Bladder microvascular endothelial cell (primary cell): ENCODE measurements around the gene APOOL. TPM values are rescaled to one million over a fixed set of nuclear protein-coding genes. Genes with fewer than 3 reads are reported as not detected.

Source experiments
- total RNA-seq: library from RNA; depleted of rRNA; stranded (reverse); fragments of >200 nt; gene quantifications from 2 replicates; pipeline ENCODE4 v1.2.3, GENCODE V29; 2014

APOOL gene
- total RNA-seq, result 3.1 and 12.5 TPM in 2 replicates

GRCh38 chrX:85003655-85004244, at the start of gene APOOL:
Gene APOOL, plus strand, starts transcription at chrX:85003877. Its CDS starts 36 bp downstream, at chrX:85003913.

Other genes starting within 250 kb of the APOOL start
- gene SATL1, start 239.9 kb downstream of the APOOL start, total RNA-seq, result not detected in 2 replicates
- gene ZNF711, start 240.1 kb downstream of the APOOL start, total RNA-seq, result 0.16 and 4.7 TPM in 2 replicates